Loucy (cell line): ENCODE measurements around the gene FOXL3.
"Not testable (repeated sequence)": the region's sequence is repeated elsewhere in the genome, so short reads cannot be mapped to it uniquely, and the experiment has no call there.

ENCODE experiments used
- H2AFZ ChIP-seq: fragments of 200-600 bp; sonication (generic); 2 replicates; pipeline ENCODE4 v1.6.0; 2016; ENCODE audit warnings: antibody characterized with exemption, mild to moderate bottlenecking, low read length, moderate library complexity
- H3F3A ChIP-seq: fragments of 200-600 bp; 2 replicates; pipeline ENCODE4 v1.6.0; 2016; ENCODE audit warnings: antibody characterized with exemption, low read depth, mild to moderate bottlenecking
- H3K27me3 ChIP-seq: fragments of 200-600 bp; sonication (generic); 2 replicates; pipeline ENCODE4 v1.6.1; 2014; ENCODE audit warnings: low read length, mild to moderate bottlenecking; ENCODE audit not compliant: insufficient read depth, poor library complexity, severe bottlenecking
- H3K36me3 ChIP-seq: fragments of 200-600 bp; sonication (generic); 2 replicates; pipeline ENCODE4 v1.6.1; 2016; ENCODE audit warnings: low read length; ENCODE audit not compliant: insufficient read depth
- H3K4me1 ChIP-seq: fragments of 200-600 bp; sonication (generic); 2 replicates; pipeline ENCODE4 v1.5.1; 2014; ENCODE audit warnings: low read length, mild to moderate bottlenecking; ENCODE audit not compliant: insufficient read depth, poor library complexity, severe bottlenecking
- H3K4me2 ChIP-seq: fragments of 200-600 bp; sonication (generic); 2 replicates; pipeline ENCODE4 v1.6.0; 2014; ENCODE audit warnings: antibody characterized with exemption, low read length, low read depth, mild to moderate bottlenecking; ENCODE audit not compliant: poor library complexity, severe bottlenecking
- H3K4me3 ChIP-seq: fragments of 200-600 bp; sonication (generic); 2 replicates; pipeline ENCODE4 v1.5.1; 2014; ENCODE audit warnings: low read length, mild to moderate bottlenecking, mixed read lengths; ENCODE audit not compliant: poor library complexity, severe bottlenecking
- H3K79me2 ChIP-seq: fragments of 200-600 bp; sonication (generic); 2 replicates; pipeline ENCODE4 v1.6.1; 2014; ENCODE audit warnings: low read length; ENCODE audit not compliant: insufficient read depth
- H3K9ac ChIP-seq: fragments of 200-600 bp; sonication (generic); 2 replicates; pipeline ENCODE4 v1.6.0; 2014; ENCODE audit warnings: mild to moderate bottlenecking, low read depth, low read length, moderate library complexity; ENCODE audit not compliant: poor library complexity, severe bottlenecking
- H3K9me2 ChIP-seq: fragments of 200-600 bp; sonication (generic); replicated peaks from 2 replicates; pipeline ENCODE4 v1.6.1; 2016; ENCODE audit warnings: low read depth, low read length, mixed read lengths
- H3K9me3 ChIP-seq: fragments of 200-600 bp; sonication (generic); 2 replicates; pipeline ENCODE4 v1.6.1; 2014; ENCODE audit warnings: mild to moderate bottlenecking, antibody characterized with exemption, low read length, low read depth; ENCODE audit not compliant: insufficient read depth
- H4K20me1 ChIP-seq: fragments of 200-600 bp; sonication (generic); 2 replicates; pipeline ENCODE4 v1.6.0; 2014; ENCODE audit warnings: antibody characterized with exemption, low read length, mild to moderate bottlenecking; ENCODE audit not compliant: insufficient read depth, poor library complexity, severe bottlenecking
- EZH2phosphoT487 ChIP-seq: fragments of 200-600 bp; IDR thresholded peaks from 2 replicates; pipeline ENCODE4 v1.6.1; 2018; ENCODE audit warnings: antibody characterized with exemption, mild to moderate bottlenecking, moderate library complexity, borderline replicate concordance
- TF ChIP-seq, protein P1 (sequence below): fragments of 200-600 bp; sonication (generic); conservative IDR thresholded peaks from 2 replicates; pipeline ENCODE4 v1.5.1; 2014; ENCODE audit warnings: mild to moderate bottlenecking, antibody characterized with exemption, low read length

Gene FOXL3

DNA sequence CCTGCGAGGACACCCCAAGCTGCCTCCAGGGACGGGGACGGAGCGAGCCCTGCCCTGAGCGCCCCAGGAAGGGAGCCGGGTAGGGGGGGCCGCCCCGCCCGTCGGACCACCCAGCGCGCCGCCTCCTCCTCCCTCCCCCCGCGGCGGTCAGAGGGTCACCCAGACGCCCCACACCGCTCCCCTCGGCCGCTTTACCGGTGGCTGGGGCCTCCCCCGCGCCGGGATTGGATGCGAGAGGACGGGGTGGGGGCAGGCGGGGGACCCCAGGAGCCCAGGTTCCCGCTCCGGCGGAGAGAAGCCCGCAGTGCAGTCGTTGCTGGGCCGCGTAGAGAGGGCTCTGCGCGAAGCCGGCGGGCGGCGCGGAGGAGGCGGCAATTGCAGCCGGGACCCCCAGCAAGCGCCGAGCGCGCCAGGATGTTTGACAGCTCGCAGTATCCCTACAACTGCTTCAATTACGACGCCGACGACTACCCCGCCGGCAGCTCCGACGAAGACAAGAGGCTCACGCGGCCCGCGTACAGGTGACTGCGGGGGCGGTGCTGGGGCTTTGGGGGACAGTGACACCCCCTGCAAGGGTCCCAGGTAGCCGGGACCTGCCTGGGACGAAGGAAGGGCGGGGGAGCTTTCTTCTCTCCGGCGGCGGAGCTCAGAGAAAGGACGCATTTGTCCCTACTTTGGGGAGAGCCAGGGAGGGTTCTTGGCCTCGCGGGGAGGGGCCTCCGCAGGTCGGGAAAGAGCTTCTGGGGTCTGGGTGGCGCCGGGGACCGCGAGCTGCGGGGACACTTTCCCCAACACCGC, at the start of gene FOXL3:
Gene FOXL3, plus strand, starts transcription at position 415 of the 798 bp plus-strand sequence. Its CDS starts 0 bp downstream, at position 415.
- TF ChIP-seq EZH2phosphoT487 = no peak
- TF ChIP-seq, protein P1, sequence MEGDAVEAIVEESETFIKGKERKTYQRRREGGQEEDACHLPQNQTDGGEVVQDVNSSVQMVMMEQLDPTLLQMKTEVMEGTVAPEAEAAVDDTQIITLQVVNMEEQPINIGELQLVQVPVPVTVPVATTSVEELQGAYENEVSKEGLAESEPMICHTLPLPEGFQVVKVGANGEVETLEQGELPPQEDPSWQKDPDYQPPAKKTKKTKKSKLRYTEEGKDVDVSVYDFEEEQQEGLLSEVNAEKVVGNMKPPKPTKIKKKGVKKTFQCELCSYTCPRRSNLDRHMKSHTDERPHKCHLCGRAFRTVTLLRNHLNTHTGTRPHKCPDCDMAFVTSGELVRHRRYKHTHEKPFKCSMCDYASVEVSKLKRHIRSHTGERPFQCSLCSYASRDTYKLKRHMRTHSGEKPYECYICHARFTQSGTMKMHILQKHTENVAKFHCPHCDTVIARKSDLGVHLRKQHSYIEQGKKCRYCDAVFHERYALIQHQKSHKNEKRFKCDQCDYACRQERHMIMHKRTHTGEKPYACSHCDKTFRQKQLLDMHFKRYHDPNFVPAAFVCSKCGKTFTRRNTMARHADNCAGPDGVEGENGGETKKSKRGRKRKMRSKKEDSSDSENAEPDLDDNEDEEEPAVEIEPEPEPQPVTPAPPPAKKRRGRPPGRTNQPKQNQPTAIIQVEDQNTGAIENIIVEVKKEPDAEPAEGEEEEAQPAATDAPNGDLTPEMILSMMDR = no peak
- Histone ChIP-seq H3K9ac (no peak within 1 kb of the TSS), H3F3A (no peaks in the 10 kb centered on the region), H3K9me3 (peaks cover 33% of the 10 kb centered on the region; the same call in 1 of the 2 replicates), H3K4me2 (no peak within 1 kb of the TSS), H4K20me1 (no peaks in the 10 kb centered on the region), H3K9me2 (no peaks in the 10 kb centered on the region), H3K36me3 (no peaks in the 10 kb centered on the region), H3K27me3 (no peaks in the 10 kb centered on the region), H3K79me2 (no peaks in the 10 kb centered on the region), H3K4me1 (no peaks in the 10 kb centered on the region), H3K4me3 (no peak within 1 kb of the TSS), H2AFZ (no peak within 1 kb of the TSS)

DNA sequence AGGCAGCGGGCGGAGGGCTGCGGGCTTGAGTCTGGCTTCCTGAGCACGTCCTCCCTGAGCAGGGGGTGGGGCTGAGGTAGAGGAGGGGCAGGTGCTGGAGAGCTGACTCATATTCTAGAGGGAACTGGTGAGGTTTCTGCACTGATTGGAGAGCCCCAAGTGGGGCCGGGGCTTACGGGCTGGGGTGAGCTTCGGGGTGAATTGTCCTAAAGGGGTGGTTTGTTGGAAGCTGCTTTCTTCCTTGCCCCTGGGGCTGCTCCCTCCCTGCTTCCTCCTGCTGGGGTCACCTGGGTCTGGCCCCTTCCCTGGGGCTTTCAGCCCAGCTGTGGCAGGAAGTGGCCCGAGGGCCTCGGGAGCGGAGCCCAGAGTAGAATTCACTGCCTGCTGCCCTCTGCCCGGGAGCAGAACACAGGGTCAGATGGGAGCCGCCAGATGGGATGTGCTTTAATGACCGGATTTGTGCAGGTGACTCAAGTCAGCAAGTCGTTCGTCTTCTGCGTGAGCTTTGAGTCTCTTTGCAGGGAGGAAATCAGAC, 49.0 kb upstream of the FOXL3 start:
- Histone ChIP-seq H3K4me1 (no peaks in the 10 kb centered on the region), H3K36me3 (no peaks in the 10 kb centered on the region), H3K4me2 (no peak overlapping the region), H3F3A (no peaks in the 10 kb centered on the region), H3K27me3 (no peaks in the 10 kb centered on the region), H3K4me3 (no peak overlapping the region), H3K9me2 (no peaks in the 10 kb centered on the region), H3K79me2 (no peaks in the 10 kb centered on the region), H3K9me3 (peaks cover 20% of the 10 kb centered on the region; the same call in 1 of the 2 replicates), H2AFZ (no peak overlapping the region), H3K9ac (no peak overlapping the region), H4K20me1 (no peaks in the 10 kb centered on the region)
- TF ChIP-seq EZH2phosphoT487 = no peak
- TF ChIP-seq, protein P1 = no peak

DNA sequence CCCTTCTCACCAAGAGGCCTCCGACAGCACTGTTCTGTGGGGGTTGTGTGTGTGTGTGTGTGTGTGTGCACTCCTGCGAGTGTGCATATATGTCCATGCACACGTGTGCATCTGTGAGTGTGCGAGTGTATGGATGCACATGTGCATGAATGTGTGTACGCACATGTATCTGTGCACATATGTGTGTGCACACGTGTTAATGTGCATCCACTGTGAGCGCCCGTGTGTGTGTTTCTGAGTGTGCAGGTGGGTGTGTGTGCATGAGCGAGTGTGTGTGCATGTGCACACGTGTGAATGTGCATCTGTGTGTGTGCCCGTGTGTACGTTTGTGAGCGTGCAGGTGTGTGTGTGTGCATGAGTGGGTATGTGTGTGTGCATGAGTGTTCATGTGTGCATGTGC, 48.5 kb upstream of the FOXL3 start:
- Histone ChIP-seq H3K9me3 (peaks cover 20% of the 10 kb centered on the region; the same call in 1 of the 2 replicates), H3K4me1 (no peaks in the 10 kb centered on the region), H3K27me3 (no peaks in the 10 kb centered on the region), H3K4me2 (no peak overlapping the region), H3K4me3 (no peak overlapping the region), H3K9ac (no peak overlapping the region), H3K9me2 (no peaks in the 10 kb centered on the region), H3F3A (no peaks in the 10 kb centered on the region), H2AFZ (no peak overlapping the region), H3K79me2 (no peaks in the 10 kb centered on the region), H3K36me3 (no peaks in the 10 kb centered on the region), H4K20me1 (no peaks in the 10 kb centered on the region)
- no peak for TF ChIP-seq EZH2phosphoT487
- TF ChIP-seq, protein P1 = no peak

DNA sequence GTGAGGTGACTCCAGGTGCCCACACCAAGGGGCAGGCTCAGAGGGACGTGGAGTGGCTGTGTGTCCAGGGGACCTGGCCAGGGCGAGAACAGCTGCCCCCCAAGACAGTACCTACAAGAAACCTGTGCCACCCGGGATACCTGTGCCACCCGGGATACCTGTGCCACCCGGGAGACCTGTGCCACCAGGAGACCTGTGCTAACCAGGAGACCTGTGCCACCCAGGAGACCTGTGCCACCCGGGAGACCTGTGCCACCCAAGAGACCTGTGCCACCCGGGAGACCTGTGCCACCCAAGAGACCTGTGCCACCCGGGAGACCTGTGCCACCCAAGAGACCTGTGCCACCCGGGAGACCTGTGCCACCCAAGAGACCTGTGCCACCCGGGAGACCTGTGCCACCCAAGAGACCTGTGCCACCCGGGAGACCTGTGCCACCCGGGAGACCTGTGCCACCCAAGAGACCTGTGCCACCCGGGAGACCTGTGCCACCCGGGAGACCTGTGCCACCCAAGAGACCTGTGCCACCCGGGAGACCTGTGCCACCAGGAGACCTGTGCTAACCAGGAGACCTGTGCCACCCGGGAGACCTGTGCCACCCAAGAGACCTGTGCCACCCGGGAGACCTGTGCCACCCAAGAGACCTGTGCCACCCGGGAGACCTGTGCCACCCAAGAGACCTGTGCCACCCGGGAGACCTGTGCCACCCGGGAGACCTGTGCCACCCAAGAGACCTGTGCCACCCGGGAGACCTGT, 47.0 kb upstream of the FOXL3 start:
- not testable (repeated sequence) for H3K27me3 ChIP-seq, H3K9me2 ChIP-seq, H3K9ac ChIP-seq, H3K4me3 ChIP-seq, H3K4me2 ChIP-seq, H3K79me2 ChIP-seq, H2AFZ ChIP-seq, H3F3A ChIP-seq, H3K36me3 ChIP-seq, H4K20me1 ChIP-seq, H3K4me1 ChIP-seq
- H3K9me3 ChIP-seq = peaks cover 20% of the 10 kb centered on the region; the same call in 1 of the 2 replicates

DNA sequence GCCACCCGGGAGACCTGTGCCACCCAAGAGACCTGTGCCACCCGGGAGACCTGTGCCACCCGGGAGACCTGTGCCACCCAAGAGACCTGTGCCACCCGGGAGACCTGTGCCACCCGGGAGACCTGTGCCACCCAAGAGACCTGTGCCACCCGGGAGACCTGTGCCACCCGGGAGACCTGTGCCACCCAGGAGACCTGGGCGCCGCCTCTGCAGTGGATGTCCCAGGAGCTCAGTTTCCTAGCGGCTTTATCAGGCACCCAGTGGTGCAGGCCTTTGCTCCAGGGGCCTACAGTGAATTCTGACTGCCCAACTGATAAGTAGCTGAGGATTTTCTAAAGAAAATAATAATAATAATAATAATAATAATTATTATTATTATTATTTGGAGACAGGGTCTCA, 46.4 kb upstream of the FOXL3 start:
- H3K4me3 ChIP-seq, H3K27me3 ChIP-seq, H3F3A ChIP-seq, H3K9ac ChIP-seq, H3K4me1 ChIP-seq, H2AFZ ChIP-seq, H3K4me2 ChIP-seq, H4K20me1 ChIP-seq, H3K9me2 ChIP-seq, H3K79me2 ChIP-seq, H3K36me3 ChIP-seq: not testable (repeated sequence)
- peaks cover 20% of the 10 kb centered on the region; the same call in 1 of the 2 replicates for H3K9me3 ChIP-seq
